ENCODE data around the gene KCNA10.

The KCNA10 gene

DNA sequence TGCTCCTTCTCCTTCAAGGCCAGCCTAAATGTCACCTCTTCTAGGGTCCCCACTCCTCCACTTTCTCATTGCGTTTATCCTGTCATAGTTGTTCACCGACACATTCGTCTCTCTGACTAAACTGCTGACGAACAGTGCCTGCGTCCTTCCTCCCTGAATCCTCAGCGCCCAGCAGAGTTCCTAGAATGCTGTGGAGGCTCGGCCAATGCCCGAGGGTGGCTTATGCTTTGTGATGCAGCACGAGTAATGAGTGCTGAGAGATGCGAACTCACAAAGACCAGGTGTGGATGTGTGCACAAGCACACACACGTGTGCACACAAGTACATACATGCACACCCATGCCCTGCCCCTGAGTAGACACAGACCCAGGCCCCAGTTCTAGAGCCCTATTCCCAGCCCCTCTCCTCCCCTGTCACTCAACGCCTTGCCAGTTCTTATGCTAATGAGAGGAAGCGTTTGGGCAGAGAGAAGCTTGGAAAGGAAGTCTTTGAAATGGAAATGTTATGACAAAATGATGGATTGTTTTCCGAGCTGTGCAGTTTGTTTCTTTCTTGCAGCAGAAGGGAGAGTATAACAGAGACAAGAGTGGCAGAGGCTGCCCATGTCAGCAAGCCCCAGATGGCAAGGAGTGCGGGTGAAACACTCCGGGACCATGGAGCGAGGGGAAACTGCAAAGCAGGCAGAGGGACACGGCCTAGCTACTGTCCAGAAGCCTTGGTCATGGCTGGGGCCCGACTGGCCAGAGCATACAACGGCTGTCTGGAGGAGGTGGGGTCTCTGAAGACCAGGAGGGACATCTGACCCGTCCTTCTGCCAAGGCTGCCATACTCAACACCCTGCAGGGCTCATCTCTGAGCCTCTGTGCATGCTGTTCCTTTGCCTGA, 24.2 kb downstream of the KCNA10 start:
- DNase-seq, result no peak

DNA sequence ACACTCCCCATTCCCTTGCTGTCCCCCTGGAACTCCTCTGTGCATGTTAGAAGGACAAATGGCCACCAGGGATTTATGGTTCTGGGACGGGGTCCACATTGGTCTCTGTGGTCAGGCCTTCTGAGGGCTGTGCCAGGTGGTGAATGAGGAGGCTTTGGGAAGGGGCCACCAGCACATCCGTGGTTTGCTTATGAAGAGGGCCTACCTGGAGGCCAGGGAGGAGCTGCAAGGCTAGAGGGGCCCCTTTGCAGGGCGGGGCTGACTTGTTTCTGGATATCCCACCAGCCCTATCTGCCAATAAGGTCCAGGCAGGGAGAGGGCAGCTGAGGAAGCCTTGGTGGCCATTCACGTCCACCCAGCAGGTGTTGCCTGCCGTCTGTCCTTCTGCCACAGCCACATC, 24.9 kb downstream of the KCNA10 start:
- DNase-seq, result no peak

DNA sequence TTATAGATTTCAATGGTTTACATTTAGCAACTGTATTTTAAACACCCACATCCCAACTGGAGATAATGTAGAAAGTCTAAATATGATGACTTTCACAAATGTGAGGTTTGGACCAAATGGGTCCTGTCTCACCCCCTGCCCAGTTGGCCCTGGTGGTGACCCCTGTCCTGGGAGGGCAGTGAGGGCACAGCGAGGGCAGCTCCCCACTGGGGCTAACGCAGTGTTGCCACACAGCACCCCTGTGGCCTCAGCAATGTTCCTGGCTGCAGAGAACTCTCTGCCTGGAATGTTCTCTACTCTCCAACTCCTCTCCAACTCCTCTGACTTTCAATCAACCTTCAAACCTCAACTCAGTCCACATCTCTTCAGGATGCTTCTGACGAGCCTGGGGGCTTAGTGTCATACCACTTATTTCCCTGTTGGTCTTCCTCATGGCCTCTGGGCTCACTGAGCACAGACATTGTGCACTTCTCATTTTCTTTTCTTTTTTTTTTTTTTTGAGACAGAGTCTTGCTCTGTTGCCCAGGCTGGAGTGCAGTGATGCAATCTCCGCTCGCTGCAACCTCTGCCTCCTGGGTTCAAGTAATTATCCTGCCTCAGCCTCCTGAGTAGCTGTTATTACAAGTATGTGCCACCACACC, 25.8 kb downstream of the KCNA10 start:
- no peak for DNase-seq

DNA sequence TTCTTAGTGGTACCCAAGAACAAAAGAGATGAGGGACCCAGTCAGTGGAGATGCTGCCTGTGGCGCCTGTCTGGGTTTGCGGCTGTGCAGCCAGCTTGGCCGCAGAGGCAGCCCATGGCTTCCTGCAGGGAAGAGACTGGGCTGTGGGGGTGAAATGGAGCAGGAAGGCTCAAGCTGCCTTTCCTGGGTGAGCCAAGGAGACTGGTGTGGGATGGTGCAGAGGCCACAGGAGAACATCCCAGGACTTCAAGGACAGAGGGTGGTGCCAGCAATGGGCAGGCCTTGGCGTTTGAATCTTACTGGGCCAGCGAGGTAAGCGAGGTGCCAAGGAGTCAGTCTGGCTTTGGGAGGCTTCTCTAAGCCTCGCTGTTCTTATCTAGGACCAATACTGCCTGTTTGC, 26.4 kb downstream of the KCNA10 start:
- DNase-seq, result no peak

DNA sequence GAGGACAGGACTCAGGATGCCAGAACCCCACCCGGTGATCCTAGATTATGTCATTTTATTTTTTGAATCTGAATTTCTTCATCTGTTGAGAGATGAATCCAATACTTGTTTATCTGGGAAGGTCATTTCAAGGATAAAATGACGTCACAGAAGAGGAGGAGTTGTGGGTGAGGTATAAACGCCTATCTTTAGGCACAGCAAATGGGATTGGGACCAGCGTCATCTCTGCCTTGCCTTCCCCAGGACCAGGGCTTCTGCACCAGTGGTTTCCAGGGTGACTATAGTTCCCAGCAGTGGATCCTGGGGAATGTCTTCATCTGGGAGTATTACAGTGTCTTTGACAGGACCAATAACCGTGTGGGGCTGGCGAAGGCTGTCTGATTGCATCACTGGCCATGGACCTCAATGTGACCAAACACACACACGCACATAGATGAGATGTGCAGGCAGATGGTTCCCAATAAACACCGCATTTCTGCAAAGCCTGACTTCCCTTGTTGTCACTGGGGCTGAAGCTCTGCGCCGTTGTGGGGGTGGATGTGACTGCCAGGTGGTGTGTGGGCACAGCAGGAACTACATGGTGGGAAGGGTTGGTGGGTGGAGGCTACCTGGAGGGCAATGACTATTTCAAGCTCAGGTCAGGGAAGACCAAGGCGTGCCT, 28.1 kb downstream of the KCNA10 start:
- no peak for DNase-seq

DNA sequence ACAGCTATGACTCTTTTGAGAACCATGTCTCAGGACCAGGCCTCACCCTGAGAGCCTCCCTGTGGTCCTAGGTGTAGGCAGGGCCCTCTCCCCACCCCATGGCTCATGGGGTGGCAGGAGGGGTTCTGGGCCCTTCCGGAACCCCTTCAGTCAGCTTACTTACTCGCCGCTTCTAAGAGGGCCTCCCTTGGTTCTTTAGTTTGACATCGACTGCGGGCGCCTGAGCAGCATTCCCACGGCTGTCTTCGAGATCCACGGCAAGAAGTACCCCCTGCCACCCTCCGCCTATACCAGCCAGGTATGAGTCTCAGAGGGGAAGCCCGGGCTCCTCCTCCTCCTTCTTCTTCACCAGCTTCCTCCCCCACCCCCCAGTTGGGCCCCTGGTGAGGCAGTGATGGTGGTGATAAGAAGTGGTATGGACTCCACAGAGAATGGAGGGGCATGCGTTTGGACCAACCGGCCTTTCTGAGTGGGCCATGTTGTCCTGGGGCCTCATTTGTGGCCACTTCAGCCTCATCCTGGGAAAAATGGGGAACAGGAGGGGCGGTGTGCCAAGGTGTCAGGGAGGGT, 28.9 kb downstream of the KCNA10 start:
- DNase-seq, result no peak

DNA sequence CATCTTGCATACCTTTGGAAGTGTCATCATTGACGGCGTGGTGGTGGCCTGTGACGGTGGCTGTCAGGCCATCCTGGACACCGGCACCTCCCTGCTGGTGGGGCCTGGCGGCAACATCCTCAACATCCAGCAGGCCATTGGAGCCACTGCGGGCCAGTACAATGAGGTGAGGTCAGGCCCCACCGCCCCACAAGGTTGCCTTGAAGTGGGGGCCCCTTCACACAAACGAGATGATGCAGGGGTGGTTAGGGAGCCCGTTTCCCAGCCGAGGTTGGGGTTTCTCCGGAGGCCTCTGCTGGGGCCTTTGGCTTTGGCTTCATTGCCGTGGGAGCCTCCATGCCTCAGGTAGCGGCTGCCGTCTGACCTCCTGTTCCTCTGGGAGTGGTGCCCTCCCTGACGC, 29.6 kb downstream of the KCNA10 start:
- DNase-seq, result no peak

DNA sequence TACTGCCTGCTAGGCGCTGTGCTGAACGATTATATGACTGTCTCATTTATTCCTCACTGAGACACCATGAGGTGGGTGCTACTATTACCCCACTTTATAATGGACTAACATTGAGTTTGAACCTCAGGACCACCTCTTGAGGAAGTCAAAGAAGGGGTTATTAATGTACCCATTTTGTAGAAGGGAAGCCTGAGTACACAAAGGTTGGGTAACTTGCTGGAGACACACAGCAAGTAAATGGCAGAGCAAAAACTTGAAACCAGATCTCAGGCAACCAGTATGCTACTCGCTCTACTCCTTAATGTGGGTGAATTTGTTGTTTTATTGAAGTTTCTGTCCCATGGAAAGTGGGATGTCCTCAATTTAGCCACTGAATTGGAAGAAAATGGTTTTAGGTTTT, 30.1 kb downstream of the KCNA10 start:
- no peak for DNase-seq

DNA sequence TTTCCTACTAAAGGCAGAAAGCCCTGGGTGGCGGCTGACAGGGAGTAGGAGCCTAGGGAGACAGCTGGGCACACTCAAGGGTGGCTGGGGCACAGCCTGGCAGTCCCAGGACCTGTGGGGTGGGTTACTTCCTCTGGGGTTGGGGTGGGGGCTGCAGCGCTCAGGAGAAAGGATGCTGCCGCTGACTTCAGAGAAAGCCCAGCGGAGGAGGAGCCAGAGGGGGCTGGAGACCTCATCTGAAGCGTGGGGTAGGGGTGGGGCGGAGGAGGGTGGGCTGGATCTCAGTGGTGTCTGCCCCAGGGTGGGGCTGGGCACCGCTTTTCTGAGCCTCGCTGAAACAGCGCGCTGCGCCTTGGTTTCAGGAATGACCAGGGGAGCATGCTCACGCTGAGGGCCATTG, 30.8 kb downstream of the KCNA10 start:
- DNase-seq, result no peak

DNA sequence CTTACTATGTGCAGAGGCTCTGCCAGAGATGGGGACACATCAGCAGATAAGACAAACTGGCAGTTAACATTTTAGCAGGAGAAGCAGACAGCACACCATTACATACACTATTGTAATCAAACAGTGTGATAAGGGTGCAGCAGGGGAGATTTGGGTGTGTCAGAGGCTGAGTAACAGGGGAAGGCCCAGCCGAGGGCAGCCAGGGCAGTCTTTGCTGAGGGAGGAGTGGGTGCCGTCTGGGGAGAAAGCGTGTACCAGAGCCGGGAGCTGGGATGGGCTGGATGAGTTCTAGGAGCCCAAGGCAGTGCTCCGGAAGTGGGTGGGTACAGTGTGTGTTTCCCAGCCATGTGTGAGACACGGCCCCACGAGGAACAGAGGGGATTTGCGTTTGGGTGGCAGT, 31.2 kb downstream of the KCNA10 start:
- DNase-seq, result no peak

DNA sequence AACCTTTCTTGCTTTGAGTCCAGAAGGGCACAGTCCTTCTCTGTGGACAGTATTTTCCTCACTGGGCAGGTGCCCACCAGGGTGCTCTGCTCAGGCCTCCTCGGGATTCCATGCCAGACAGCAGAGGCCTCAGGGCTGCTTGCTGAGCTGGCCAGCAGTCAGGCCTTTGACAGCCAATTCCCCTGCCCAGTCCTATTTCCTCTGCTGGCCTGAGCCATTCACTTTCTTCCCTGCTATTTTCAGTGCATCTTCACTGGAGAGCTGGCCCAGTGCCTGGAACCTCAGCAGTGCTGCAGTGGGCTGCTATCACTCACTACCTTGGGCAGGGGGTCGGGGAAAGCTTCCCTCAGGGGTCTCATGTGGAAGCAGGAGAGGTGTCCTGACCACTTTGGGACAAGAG, 33.2 kb downstream of the KCNA10 start:
- no peak for DNase-seq

DNA sequence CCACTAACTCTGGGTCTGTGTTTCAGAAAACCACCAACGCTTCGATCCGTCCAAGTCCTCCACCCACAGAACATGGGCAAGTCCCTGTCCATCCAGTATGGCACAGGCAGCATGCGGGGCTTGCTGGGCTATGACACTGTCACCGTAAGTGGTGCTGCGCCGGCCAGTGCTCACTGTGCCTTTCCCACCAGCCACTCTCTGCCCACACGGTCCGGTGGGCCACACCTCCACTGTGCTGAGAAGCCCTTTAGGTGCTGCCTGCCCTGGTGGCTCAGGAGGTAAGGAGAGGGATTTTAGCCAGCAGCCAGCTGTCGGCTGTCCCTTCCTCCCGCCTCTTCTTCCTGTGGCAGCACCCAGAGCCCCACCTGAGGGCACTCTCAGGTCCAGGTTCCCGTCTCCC, 34.2 kb downstream of the KCNA10 start:
- no peak for DNase-seq

DNA sequence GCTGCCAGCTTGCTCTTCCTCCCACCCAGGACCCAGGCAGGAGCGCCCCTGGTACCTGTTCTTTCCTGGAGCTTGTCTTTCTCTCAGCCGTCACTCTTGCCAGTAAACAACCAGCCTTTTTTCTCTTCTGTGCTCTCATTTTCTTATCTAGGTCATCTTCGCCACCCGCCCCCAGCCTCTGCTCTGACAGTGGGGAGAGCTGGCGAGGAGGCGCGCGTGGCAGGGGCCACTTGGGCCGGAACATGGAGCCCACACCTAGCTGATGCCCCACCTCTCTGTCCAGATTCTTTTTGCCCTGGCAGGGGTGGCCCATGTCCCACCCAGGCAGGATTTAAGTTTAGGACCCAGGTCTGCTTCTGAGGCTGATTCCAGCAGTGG, 35.7 kb downstream of the KCNA10 start:
- no peak for DNase-seq

DNA sequence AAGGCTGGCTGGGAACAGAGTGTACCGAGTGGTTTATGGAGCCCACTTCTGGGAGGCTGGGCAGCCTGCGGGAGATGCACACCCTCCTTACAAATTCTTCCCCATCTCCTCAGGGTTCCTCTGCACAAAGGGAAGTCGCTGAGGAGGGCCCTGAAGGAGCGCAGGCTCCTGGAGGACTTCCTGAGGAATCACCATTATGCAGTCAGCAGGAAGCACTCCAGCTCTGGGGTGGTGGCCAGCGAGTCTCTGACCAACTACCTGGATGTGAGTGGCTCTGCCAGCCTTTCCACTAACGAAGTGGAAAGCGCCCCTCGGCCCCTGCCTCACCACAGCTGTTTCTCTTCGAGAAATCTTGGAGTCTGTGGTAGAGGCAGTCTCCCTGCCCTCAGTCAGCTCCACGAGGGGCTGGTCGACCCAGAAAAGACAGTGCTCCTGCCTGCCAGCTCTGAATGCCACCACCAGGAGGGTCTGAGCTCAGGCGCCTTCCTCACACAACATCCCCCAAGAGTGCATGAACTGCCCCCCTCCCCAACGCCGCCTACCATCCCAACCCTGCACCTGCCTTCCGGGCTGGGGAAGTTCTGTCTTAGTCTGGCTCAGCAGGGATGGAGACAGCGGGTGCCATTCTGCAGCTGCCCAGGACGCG, 36.2 kb downstream of the KCNA10 start:
- no peak for DNase-seq

DNA sequence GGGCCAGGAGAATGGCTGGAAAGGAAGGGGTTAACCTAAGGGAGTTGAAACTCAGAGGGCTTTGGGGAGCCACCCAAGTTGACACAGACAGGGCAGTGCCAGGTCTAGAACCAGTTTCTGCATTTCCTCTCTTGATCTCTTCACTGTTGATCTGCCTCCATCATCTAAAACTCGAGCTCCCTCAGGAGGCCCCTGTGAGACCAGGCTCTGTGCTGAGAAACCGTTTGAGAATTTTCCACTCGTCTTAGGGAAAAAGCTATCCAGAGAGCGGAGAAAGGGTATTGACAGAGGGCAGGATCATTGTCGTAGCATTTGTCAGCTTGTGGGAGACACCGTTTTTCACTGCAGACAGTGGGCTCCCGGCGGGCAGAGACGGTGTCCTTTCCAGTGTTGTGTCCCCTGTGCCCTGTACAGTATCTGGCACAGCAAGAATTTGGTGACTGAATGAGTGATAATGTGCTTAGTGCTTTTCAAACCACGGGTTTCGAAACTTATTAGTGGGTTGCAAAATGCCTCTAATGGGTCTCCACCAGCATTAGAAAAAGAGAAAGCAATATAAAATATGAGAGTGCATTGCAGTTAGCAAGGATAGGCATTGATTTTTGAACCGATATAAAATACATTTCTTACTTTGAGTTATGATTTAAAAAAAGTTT, 36.9 kb downstream of the KCNA10 start:
- DNase-seq, result no peak

DNA sequence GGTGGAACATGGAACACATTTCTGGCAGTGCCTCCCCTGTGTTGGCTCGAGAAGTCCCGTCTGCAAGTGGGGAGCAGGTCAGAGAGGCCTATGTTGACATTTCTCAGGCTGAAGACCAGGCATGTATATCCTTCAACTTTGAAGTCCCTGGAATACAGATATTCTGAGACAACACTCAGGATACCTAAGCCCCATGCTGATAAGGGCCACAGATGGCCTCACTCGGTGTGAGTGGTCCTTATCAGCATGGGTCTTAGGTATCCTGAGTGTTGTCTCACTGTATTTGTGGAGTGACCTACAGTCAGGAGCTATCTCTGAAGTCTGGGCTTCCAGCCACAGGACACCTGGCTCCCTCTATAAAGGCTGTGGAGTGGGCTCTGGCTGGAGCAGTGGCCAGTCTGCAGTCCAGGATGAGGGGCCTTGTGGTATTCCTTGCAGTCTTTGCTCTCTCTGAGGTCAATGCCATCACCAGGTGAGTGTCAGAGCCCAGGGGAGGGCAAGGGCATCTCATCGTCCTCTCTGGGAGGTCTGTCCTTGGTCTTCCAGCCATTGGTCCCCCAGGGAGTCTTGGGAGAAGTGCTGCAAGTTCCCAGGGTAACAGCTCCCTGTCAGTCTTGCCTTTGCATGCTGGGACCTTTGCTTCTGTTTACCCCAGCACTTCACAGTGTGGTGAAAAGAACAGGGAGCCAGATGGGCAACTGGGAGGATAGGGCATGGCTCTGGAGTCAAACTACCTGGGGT, 38.4 kb downstream of the KCNA10 start:
- no peak for DNase-seq

DNA sequence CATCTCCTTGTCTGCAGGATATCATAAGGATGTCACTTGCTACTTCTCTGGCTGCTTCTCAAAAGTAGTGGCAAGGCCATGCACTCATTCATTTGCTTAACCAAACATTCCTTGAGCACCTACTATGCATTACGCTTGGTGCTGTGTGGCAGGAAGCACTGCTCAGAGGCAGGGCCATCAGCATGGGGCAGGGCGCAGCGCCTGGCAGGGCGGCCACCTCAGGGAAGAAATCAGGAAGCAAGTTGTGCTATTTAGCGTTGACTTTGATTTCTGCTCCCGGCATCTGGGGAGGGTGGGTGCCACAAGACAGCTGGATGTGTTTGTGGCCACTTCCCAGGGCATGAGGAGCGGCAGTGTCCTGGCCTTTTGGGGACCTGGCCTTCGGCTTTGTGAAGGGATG, 40.1 kb downstream of the KCNA10 start:
- DNase-seq, result no peak

DNA sequence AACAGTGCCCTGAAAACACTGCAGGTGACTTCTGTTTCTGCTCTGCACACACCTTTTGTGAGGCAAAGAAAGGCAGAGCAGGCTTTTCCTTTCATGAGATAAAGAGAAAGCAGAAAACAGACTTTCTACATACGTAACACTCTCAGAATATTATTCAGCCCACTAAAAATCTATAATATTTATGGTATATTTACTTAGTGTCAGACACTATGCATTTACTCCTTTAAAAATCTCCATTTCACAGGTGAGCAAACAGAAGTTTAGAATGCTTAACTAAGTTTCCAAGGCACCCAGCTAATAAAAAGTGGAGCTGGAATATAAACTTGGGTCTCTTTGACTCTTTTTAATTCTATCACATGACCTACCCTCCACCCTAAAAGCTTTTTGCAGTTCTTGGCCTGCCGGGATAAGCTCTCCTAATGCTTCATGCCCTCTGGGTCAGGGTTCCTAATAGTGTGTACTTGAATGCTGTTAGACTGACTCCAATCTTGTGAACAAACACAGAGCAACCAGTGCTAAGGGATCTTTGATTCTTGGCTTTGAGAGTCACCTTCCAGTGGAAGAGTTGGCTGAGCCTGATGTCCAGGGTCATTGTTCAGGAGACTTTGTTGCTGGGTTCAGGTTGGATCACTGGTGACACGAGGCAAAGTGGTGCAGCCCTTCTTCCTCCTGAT, 40.9 kb downstream of the KCNA10 start:
- DNase-seq, result no peak

DNA sequence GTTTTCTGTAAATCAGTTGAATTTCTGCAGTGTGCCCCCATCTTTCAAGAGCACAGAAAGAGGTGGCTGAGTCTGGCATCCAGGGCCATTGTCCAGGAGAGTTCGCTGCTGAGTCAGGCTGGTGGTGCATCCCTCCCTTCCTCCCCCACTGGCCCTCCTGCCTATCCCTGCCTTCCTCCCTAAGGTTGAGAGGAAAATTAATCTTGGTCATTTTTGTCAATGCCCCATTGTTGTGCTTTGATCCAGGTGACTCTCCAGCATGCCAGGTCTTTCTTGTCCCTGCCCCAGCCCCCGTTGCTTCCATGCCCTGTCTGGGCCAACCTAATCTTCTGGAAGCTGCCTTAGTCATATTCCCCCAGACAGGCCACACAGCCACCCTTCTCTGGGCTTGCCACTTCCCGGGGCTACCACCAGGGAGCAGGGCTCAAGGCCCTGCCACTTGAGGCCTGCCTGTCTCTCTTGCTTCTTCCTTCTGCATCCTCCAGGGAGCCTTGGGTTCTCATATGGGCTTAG, 41.5 kb downstream of the KCNA10 start:
- DNase-seq, result no peak

DNA sequence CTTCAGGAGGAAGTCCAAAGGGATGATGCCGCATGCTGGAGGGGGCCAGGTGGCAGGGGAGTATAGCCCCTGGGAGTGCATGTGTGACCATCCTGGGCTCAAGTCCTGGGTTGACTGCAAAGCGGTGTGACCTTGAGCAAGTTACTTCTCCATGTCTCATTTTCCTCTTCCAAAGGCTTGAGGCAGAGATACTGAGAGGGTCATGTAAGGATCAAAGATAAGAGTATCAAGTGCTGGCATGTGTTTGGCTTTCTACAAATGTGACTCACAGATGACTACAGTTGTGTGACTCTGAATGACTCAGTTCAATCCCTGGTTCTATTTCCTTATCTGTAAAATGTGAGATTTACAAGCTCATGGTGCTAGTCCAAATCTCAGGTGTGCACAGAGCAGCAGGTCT, 41.9 kb downstream of the KCNA10 start:
- no peak for DNase-seq
